ENCODE data around the gene AGAP1.

The AGAP1 gene

GRCh38 chr2:236160366-236161081 is 666.7 kb downstream of the AGAP1 start:
- Histone ChIP-seq H3K9me2 (replicated peaks; ENCODE audit: control insufficient read depth, low read length) (no peaks in the 10 kb centered on the region), H4K20me1 (ENCODE audit: control insufficient read depth, insufficient read depth, low read depth, low read length) (no peaks in the 10 kb centered on the region), H3K27ac (ENCODE audit: low read depth, low read length) (no peak overlapping the region), H3K9me3 (ENCODE audit: control insufficient read depth, insufficient read depth, low read length) (no peaks in the 10 kb centered on the region), H3K79me2 (ENCODE audit: control insufficient read depth, low read length) (no peaks in the 10 kb centered on the region), H3K27me3 (ENCODE audit: control insufficient read depth, low read length) (no peaks in the 10 kb centered on the region), H3F3A (ENCODE audit: control insufficient read depth, insufficient read depth) (no peaks in the 10 kb centered on the region), H3K36me3 (ENCODE audit: control insufficient read depth, low read length) (no peaks in the 10 kb centered on the region), H3K4me1 (ENCODE audit: control insufficient read depth, low read length) (no peaks in the 10 kb centered on the region), H3K4me3 (ENCODE audit: low read length) (no peak overlapping the region), H3K4me2 (ENCODE audit: low read length) (no peak overlapping the region)
- TF ChIP-seq CTCF (IDR thresholded peaks at IDR 0.05; ENCODE audit: low read depth, low read length, poor library complexity, severe bottlenecking) (no peak), EZH2phosphoT487 (IDR thresholded peaks at IDR 0.05; ENCODE audit: borderline replicate concordance, low read length) (no peak)

- Histone ChIP-seq H3K27me3 (ENCODE audit: control insufficient read depth, low read length) (no peaks in the 10 kb centered on the region), H3K36me3 (ENCODE audit: control insufficient read depth, low read length) (no peaks in the 10 kb centered on the region), H4K20me1 (ENCODE audit: control insufficient read depth, insufficient read depth, low read depth, low read length) (no peaks in the 10 kb centered on the region), H3F3A (ENCODE audit: control insufficient read depth, insufficient read depth) (no peaks in the 10 kb centered on the region), H3K9me2 (replicated peaks; ENCODE audit: control insufficient read depth, low read length) (no peaks in the 10 kb centered on the region), H3K79me2 (ENCODE audit: control insufficient read depth, low read length) (no peaks in the 10 kb centered on the region), H3K9me3 (ENCODE audit: control insufficient read depth, insufficient read depth, low read length) (no peaks in the 10 kb centered on the region), H3K4me1 (ENCODE audit: control insufficient read depth, low read length) (no peaks in the 10 kb centered on the region), H3K4me3 (ENCODE audit: low read length) (no peak overlapping the region), H3K4me2 (ENCODE audit: low read length) (no peak overlapping the region), H3K27ac (ENCODE audit: low read depth, low read length) (no peak overlapping the region)
- TF ChIP-seq EZH2phosphoT487 (IDR thresholded peaks at IDR 0.05; ENCODE audit: borderline replicate concordance, low read length) (no peak), CTCF (IDR thresholded peaks at IDR 0.05; ENCODE audit: low read depth, low read length, poor library complexity, severe bottlenecking) (no peak)
Measured at GRCh38 chr2:236161082-236161462, 667.2 kb downstream of the AGAP1 start.

GRCh38 chr2:236161531-236161930 is 667.7 kb downstream of the AGAP1 start:
- H3K27ac ChIP-seq (ENCODE audit: low read depth, low read length) = no peak overlapping the region
- H3F3A ChIP-seq (ENCODE audit: control insufficient read depth, insufficient read depth) = no peaks in the 10 kb centered on the region
- H3K79me2 ChIP-seq (ENCODE audit: control insufficient read depth, low read length) = no peaks in the 10 kb centered on the region
- H3K27me3 ChIP-seq (ENCODE audit: control insufficient read depth, low read length) = no peaks in the 10 kb centered on the region
- no peak overlapping the region for H3K4me3 ChIP-seq (ENCODE audit: low read length)
- H3K9me2 ChIP-seq (replicated peaks; ENCODE audit: control insufficient read depth, low read length) = no peaks in the 10 kb centered on the region
- TF ChIP-seq CTCF (IDR thresholded peaks at IDR 0.05; ENCODE audit: low read depth, low read length, poor library complexity, severe bottlenecking) (no peak), EZH2phosphoT487 (IDR thresholded peaks at IDR 0.05; ENCODE audit: borderline replicate concordance, low read length) (no peak)
- no peak overlapping the region for H3K4me2 ChIP-seq (ENCODE audit: low read length)
- H3K4me1 ChIP-seq (ENCODE audit: control insufficient read depth, low read length) = no peaks in the 10 kb centered on the region
- H3K9me3 ChIP-seq (ENCODE audit: control insufficient read depth, insufficient read depth, low read length) = no peaks in the 10 kb centered on the region
- no peaks in the 10 kb centered on the region for H3K36me3 ChIP-seq (ENCODE audit: control insufficient read depth, low read length)
- H4K20me1 ChIP-seq (ENCODE audit: control insufficient read depth, insufficient read depth, low read depth, low read length) = no peaks in the 10 kb centered on the region

Measured in DOHH2 (cell line).